IMR-90 (cell line): Measurements from ENCODE around the gene CAMTA2. TPM values are rescaled to one million over a fixed set of nuclear protein-coding genes. Genes with fewer than 3 reads are reported as not detected.

Source experiments
- ATAC-seq: fragments of 200-7000 bp; cut with Tn5 transposase; 2 replicates; pipeline ENCODE4 v1.9.1; 2020; ENCODE audit warnings: low read depth, mild to moderate bottlenecking, moderate library complexity
- BruUV-seq: library from RNA; stranded (reverse); fragments of 400-500 nt; replicated peaks from 2 replicates; lab custom pipeline; 2021; lab: Mats Ljungman, UMichigan
- CTCF ChIA-PET: fragments of 300-600 bp; formaldehyde crosslinking; extraction: SDS; loops from one replicate; lab custom pipeline; 2021; ENCODE audit warnings: antibody characterized with exemption; lab: Yijun Ruan, JAX
- POLR2A ChIA-PET: fragments of 300-600 bp; sonication (Branson Sonifier 250); formaldehyde crosslinking; loops from one replicate; lab custom pipeline; 2022; ENCODE audit warnings: antibody characterized with exemption; ENCODE audit not compliant: unreplicated experiment; lab: Charles Lee
- DNase-seq: peaks from one replicate; pipeline ENCODE4 v3.0.0; 2013
- H2AFZ ChIP-seq: replicated peaks from 2 replicates; pipeline ENCODE3; 2013; ENCODE audit warnings: low read length, mild to moderate bottlenecking; ENCODE audit not compliant: poor library complexity
- H2AK5ac ChIP-seq: 2 replicates; pipeline ENCODE4 v1.6.1; 2013; ENCODE audit warnings: low read depth, low read length, inconsistent platforms
- H2AK9ac ChIP-seq: replicated peaks from 2 replicates; pipeline ENCODE3; 2013; ENCODE audit warnings: mild to moderate bottlenecking, low read depth, low read length, moderate library complexity; ENCODE audit not compliant: poor library complexity
- H2BK120ac ChIP-seq: 2 replicates; pipeline ENCODE4 v1.6.1; 2013; ENCODE audit warnings: low read depth, low read length, inconsistent platforms
- H2BK15ac ChIP-seq: 3 replicates; pipeline ENCODE4 v1.6.1; 2013; ENCODE audit warnings: low read depth, low read length, inconsistent platforms
- H2BK20ac ChIP-seq: 2 replicates; pipeline ENCODE4 v1.6.1; 2013; ENCODE audit warnings: low read depth, mild to moderate bottlenecking, inconsistent platforms, low read length, moderate library complexity
- H2BK5ac ChIP-seq: 2 replicates; pipeline ENCODE4 v1.6.1; 2013; ENCODE audit warnings: mild to moderate bottlenecking, low read depth, low read length, inconsistent platforms; ENCODE audit not compliant: poor library complexity, severe bottlenecking
- H3K14ac ChIP-seq: replicated peaks from 2 replicates; pipeline ENCODE4 v1.6.1; 2013; ENCODE audit warnings: low read depth, low read length, inconsistent platforms
- H3K18ac ChIP-seq: 2 replicates; pipeline ENCODE4 v1.6.1; 2013; ENCODE audit warnings: low read depth, low read length, control low read depth
- H3K23ac ChIP-seq: 2 replicates; pipeline ENCODE4 v1.6.1; 2013; ENCODE audit warnings: low read depth, low read length, inconsistent platforms
- H3K27ac ChIP-seq: 2 replicates; pipeline ENCODE4 v1.5.1; 2013; ENCODE audit warnings: mild to moderate bottlenecking, control low read depth, low read length; ENCODE audit not compliant: insufficient read depth
- H3K27me3 ChIP-seq: 2 replicates; pipeline ENCODE4 v1.6.1; 2013; ENCODE audit warnings: low read length; ENCODE audit not compliant: control insufficient read depth, insufficient read depth
- H3K36me3 ChIP-seq: 2 replicates; pipeline ENCODE4 v1.6.1; 2013; ENCODE audit warnings: low read length, mixed read lengths; ENCODE audit not compliant: control insufficient read depth, insufficient read depth
- H3K4ac ChIP-seq: 2 replicates; pipeline ENCODE4 v1.6.1; 2013; ENCODE audit warnings: low read depth, low read length, inconsistent platforms
- H3K4me1 ChIP-seq: 2 replicates; pipeline ENCODE4 v1.6.1; 2013; ENCODE audit warnings: low read length, mixed read lengths; ENCODE audit not compliant: control insufficient read depth, insufficient read depth
- H3K4me2 ChIP-seq: 2 replicates; pipeline ENCODE4 v1.6.1; 2013; ENCODE audit warnings: low read depth, mild to moderate bottlenecking, control low read depth, low read length, moderate library complexity
- H3K4me3 ChIP-seq: 2 replicates; pipeline ENCODE4 v1.5.1; 2013; ENCODE audit warnings: low read depth, mild to moderate bottlenecking, control low read depth, low read length, moderate library complexity; ENCODE audit not compliant: insufficient read depth
- H3K56ac ChIP-seq: 2 replicates; pipeline ENCODE4 v1.6.1; 2013; ENCODE audit warnings: low read length, inconsistent platforms; ENCODE audit not compliant: insufficient read depth; ENCODE audit errors: extremely low read depth
- H3K79me1 ChIP-seq, 2 experiments: 2 replicates each; pipeline ENCODE4 v1.6.1; 2013; ENCODE audit warnings: low read length in 2 of 2, inconsistent platforms in 1 of 2, low read depth in 1 of 2
- H3K9ac ChIP-seq: 2 replicates; pipeline ENCODE4 v1.6.1; 2013; ENCODE audit warnings: low read depth, low read length, control low read depth
- H3K9me1 ChIP-seq: 2 replicates; pipeline ENCODE4 v1.6.1; 2013; ENCODE audit warnings: low read length, inconsistent platforms; ENCODE audit not compliant: insufficient read depth
- H3K9me3 ChIP-seq: 2 replicates; pipeline ENCODE4 v1.6.1; 2013; ENCODE audit warnings: low read length; ENCODE audit not compliant: control insufficient read depth, insufficient read depth
- H4K20me1 ChIP-seq: 2 replicates; pipeline ENCODE4 v1.6.1; 2013; ENCODE audit warnings: low read length, inconsistent platforms; ENCODE audit not compliant: insufficient read depth
- H4K5ac ChIP-seq: 2 replicates; pipeline ENCODE4 v1.6.1; 2013; ENCODE audit warnings: mild to moderate bottlenecking, low read depth, low read length, control low read depth
- H4K8ac ChIP-seq, 2 experiments: 2 replicates each; pipeline ENCODE4 v1.6.1; 2013; ENCODE audit warnings: low read depth in 2 of 2, low read length in 2 of 2, control low read depth in 1 of 2, inconsistent platforms in 1 of 2
- H4K91ac ChIP-seq: 2 replicates; pipeline ENCODE4 v1.6.1; 2013; ENCODE audit warnings: low read depth, low read length, inconsistent platforms; ENCODE audit not compliant: insufficient read depth
- BHLHE40 ChIP-seq: fragments of 150-350 bp; IDR thresholded peaks from 2 replicates; pipeline ENCODE4 v1.6.1; 2016; ENCODE audit warnings: mild to moderate bottlenecking, low read depth, low read length
- CTCF ChIP-seq: conservative IDR thresholded peaks from 2 replicates; pipeline ENCODE4 v1.5.1; 2012; ENCODE audit warnings: mild to moderate bottlenecking, low read depth, low read length, improper control_type of control experiment
- MAZ ChIP-seq: IDR thresholded peaks from 2 replicates; pipeline ENCODE4 v1.6.1; 2012; ENCODE audit warnings: low read depth, mild to moderate bottlenecking, low read length, improper control_type of control experiment, moderate library complexity, borderline replicate concordance
- MXI1 ChIP-seq: IDR thresholded peaks from 2 replicates; pipeline ENCODE4 v1.6.1; 2012; ENCODE audit warnings: low read depth, mild to moderate bottlenecking, low read length, moderate library complexity, borderline replicate concordance
- RAD21 ChIP-seq: IDR thresholded peaks from 2 replicates; pipeline ENCODE4 v1.6.1; 2012; ENCODE audit warnings: low read length, improper control_type of control experiment
- SMC3 ChIP-seq: fragments of 150-350 bp; IDR thresholded peaks from 2 replicates; pipeline ENCODE4 v1.6.1; 2016; ENCODE audit warnings: low read depth, mild to moderate bottlenecking, antibody characterized with exemption, low read length, moderate library complexity
- WGBS, 2 experiments: methylation state at CpG; one replicate each; pipeline versions ENCODE4 v1.1.5 to v1.1.7; 2013; ENCODE audit warnings: missing lambda C conversion rate in 2 of 2; ENCODE audit not compliant: insufficient read length in 1 of 2; ENCODE audit errors: extremely low coverage in 2 of 2; 5-methylcytosine and 5-hydroxymethylcytosine counted together
- dilution Hi-C: fragments of 300-500 bp; cut with HindIII; formaldehyde crosslinking; loops from one replicate; pipeline ENCODE4 v1.14.3; 2018; ENCODE audit warnings: low sequenced_read_pairs; ENCODE audit not compliant: unreplicated experiment
- in situ Hi-C: fragments of 300-500 bp; cut with MboI; formaldehyde crosslinking; loops from 3 replicates; pipeline ENCODE4 v1.14.3; 2019; ENCODE audit warnings: low sequenced_read_pairs, inconsistent platforms, mixed read lengths
- intact Hi-C: fragments of 100-400 bp; cut with micrococcal nuclease; formaldehyde crosslinking; loops from 2 replicates; pipeline ENCODE4 v1.10.0; 2022
- polyA plus RNA-seq, 3 experiments: library from polyadenylated mRNA; depleted of rRNA; stranded (reverse); fragments of >200 nt; gene quantifications; 2 replicates each; pipeline ENCODE4 v1.2.3, GENCODE V29; 2012; ENCODE audit warnings: low replicate concordance in 1 of 3
- total RNA-seq: library from RNA; depleted of rRNA; stranded (reverse); fragments of >200 nt; gene quantifications from 2 replicates; pipeline ENCODE4 v1.2.3, GENCODE V29; 2012

Gene CAMTA2
- total and polyA plus RNA-seq, 2 of the 4 experiments (the other 2 are of a cell fraction): 1.4 to 54.7 TPM

- no peak overlapping the region for H3K9ac ChIP-seq
- no peak overlapping the region for H3K4me2 ChIP-seq
- H3K79me1 ChIP-seq: peaks cover 2 to 3% of the 10 kb centered on the region in 2 experiments; a peak in 1 of 4 replicates
- H3K23ac ChIP-seq: no peak overlapping the region
- no peaks in the 10 kb centered on the region for H3K9me1 ChIP-seq
- no peak overlapping the region for H2AK9ac ChIP-seq
- H4K20me1 ChIP-seq: no peaks in the 10 kb centered on the region; the same call in 1 of the 2 replicates
- no peak overlapping the region for H2AK5ac ChIP-seq
- H4K5ac ChIP-seq: no peak overlapping the region
- ATAC-seq (peak; percentile 49; the same call in 1 of the 2 replicates), DNase-seq (peak; percentile 12)
- H4K91ac ChIP-seq: no peak overlapping the region
- no peak overlapping the region for H2BK120ac ChIP-seq
- no peaks in the 10 kb centered on the region for H3K9me3 ChIP-seq
- H4K8ac ChIP-seq: no peak overlapping the region
- peaks cover 63% of the 10 kb centered on the region for H3K36me3 ChIP-seq
- no peak overlapping the region for H3K56ac ChIP-seq
- no peaks in the 10 kb centered on the region for H3K4me1 ChIP-seq
- H3K4ac ChIP-seq: no peak overlapping the region
- BruUV-seq: no TSS peak
- H2BK5ac ChIP-seq: no peak overlapping the region
- TF ChIP-seq RAD21: 0 out of 2 replicates have a peak, but pooled peaks have one; percentile 6
- TF ChIP-seq SMC3: no peak
- no peak for TF ChIP-seq MXI1
- TF ChIP-seq CTCF: 0 out of 2 replicates have a peak, but pooled peaks have one; percentile 3
- TF ChIP-seq MAZ: no peak
- TF ChIP-seq BHLHE40: no peak
- H3K27me3 ChIP-seq: no peaks in the 10 kb centered on the region
- no peak overlapping the region for H3K27ac ChIP-seq
- CTCF ChIA-PET: no interaction called here
- no peak overlapping the region for H2BK20ac ChIP-seq
- no peak overlapping the region for H3K4me3 ChIP-seq
- POLR2A ChIA-PET: interaction anchor here (1.2 kb wide), 1 partner anchor 9 kb away, joined by 3 read pairs; no protein-coding TSS in a partner anchor
- H3K14ac ChIP-seq: no peak overlapping the region
- no peak overlapping the region for H3K18ac ChIP-seq
- in situ Hi-C loops: no loop called here
- intact Hi-C loops: no loop called here
- H2AFZ ChIP-seq: no peak overlapping the region
- no CpG with 5 or more reads among the region's 1 CpG for WGBS, 2 experiments
- dilution Hi-C loops: no loop called here
- H2BK15ac ChIP-seq: no peak overlapping the region
Measured at GRCh38 chr17:5019475-5019956, 32.0 kb upstream of the CAMTA2 start.
